H9 (cell line): Measurements from ENCODE around the gene CLEC3A. TPM values are rescaled to one million over a fixed set of nuclear protein-coding genes. Genes with fewer than 3 reads are reported as not detected.
A peak's percentile ranks its signal among the peaks of the same experiment; 100 is the strongest.
"Not testable (repeated sequence)": the region's sequence is repeated elsewhere in the genome, so short reads cannot be mapped to it uniquely, and the experiment has no call there.

Experiments
- DNase-seq: peaks from one replicate; pipeline ENCODE4 v3.0.0-alpha.2; 2017
- H2AFZ ChIP-seq: one replicate; pipeline ENCODE4 v1.6.1; 2013; ENCODE audit warnings: mild to moderate bottlenecking, low read length, control low read depth, moderate library complexity
- H2AK5ac ChIP-seq: 2 replicates; pipeline ENCODE4 v1.6.1; 2013; ENCODE audit warnings: low read length, control low read depth, mixed read lengths; ENCODE audit not compliant: insufficient read length
- H2BK120ac ChIP-seq: one replicate; pipeline ENCODE4 v1.6.1; 2013; ENCODE audit warnings: low read depth, mild to moderate bottlenecking, low read length, control low read depth, inconsistent platforms; ENCODE audit not compliant: poor library complexity, severe bottlenecking
- H2BK12ac ChIP-seq: 2 replicates; pipeline ENCODE4 v1.6.1; 2013; ENCODE audit warnings: low read length, control low read depth, mixed read lengths, low read depth; ENCODE audit not compliant: insufficient read length
- H2BK15ac ChIP-seq: 2 replicates; pipeline ENCODE4 v1.6.1; 2013; ENCODE audit warnings: low read depth, low read length, control low read depth
- H2BK20ac ChIP-seq: one replicate; pipeline ENCODE4 v1.6.1; 2013; ENCODE audit warnings: low read depth, mild to moderate bottlenecking, low read length, control low read depth, inconsistent platforms; ENCODE audit not compliant: poor library complexity, severe bottlenecking
- H2BK5ac ChIP-seq: 2 replicates; pipeline ENCODE4 v1.6.1; 2013; ENCODE audit warnings: low read length, control low read depth, mixed read lengths; ENCODE audit not compliant: insufficient read length
- H3K14ac ChIP-seq: 2 replicates; pipeline ENCODE4 v1.6.1; 2013; ENCODE audit warnings: low read length, control low read depth; ENCODE audit not compliant: insufficient read depth
- H3K18ac ChIP-seq: 2 replicates; pipeline ENCODE4 v1.6.1; 2013; ENCODE audit warnings: low read depth, mild to moderate bottlenecking, mixed read lengths, low read length, control low read depth; ENCODE audit not compliant: insufficient read length
- H3K23ac ChIP-seq: 2 replicates; pipeline ENCODE4 v1.6.1; 2013; ENCODE audit warnings: low read length, control low read depth, mixed read lengths, low read depth; ENCODE audit not compliant: insufficient read length
- H3K23me2 ChIP-seq: 2 replicates; pipeline ENCODE4 v1.6.1; 2013; ENCODE audit warnings: low read depth, mild to moderate bottlenecking, mixed read lengths, low read length, control low read depth; ENCODE audit not compliant: insufficient read length, poor library complexity, severe bottlenecking
- H3K27ac ChIP-seq: 2 replicates; pipeline ENCODE4 v1.5.1; 2013; ENCODE audit warnings: low read length, control low read depth, mixed read lengths, low read depth; ENCODE audit not compliant: insufficient read length
- H3K27me3 ChIP-seq: 2 replicates; pipeline ENCODE4 v1.6.1; 2013; ENCODE audit warnings: low read length, control low read depth, inconsistent platforms; ENCODE audit not compliant: insufficient read depth
- H3K4ac ChIP-seq: 2 replicates; pipeline ENCODE4 v1.6.1; 2013; ENCODE audit warnings: low read depth, mild to moderate bottlenecking, control low read depth, inconsistent platforms, low read length, moderate library complexity
- H3K4me1 ChIP-seq: 2 replicates; pipeline ENCODE4 v1.6.1; 2013; ENCODE audit warnings: low read length, control low read depth, inconsistent platforms; ENCODE audit not compliant: insufficient read depth
- H3K4me2 ChIP-seq: 2 replicates; pipeline ENCODE4 v1.6.1; 2013; ENCODE audit warnings: low read length, control low read depth, mixed read lengths; ENCODE audit not compliant: insufficient read length, insufficient read depth
- H3K56ac ChIP-seq: 2 replicates; pipeline ENCODE4 v1.6.1; 2013; ENCODE audit warnings: low read depth, mild to moderate bottlenecking, mixed read lengths, low read length, control low read depth; ENCODE audit not compliant: insufficient read length
- H3K79me1 ChIP-seq: 2 replicates; pipeline ENCODE4 v1.6.1; 2013; ENCODE audit warnings: low read depth, mild to moderate bottlenecking, moderate library complexity, low read length, control low read depth, inconsistent platforms; ENCODE audit not compliant: insufficient read depth, poor library complexity, severe bottlenecking
- H3K79me2 ChIP-seq: 2 replicates; pipeline ENCODE4 v1.6.1; 2013; ENCODE audit warnings: low read length, control low read depth, inconsistent platforms; ENCODE audit not compliant: insufficient read depth
- H3K9ac ChIP-seq: 2 replicates; pipeline ENCODE4 v1.6.1; 2013; ENCODE audit warnings: low read length, control low read depth, mixed read lengths; ENCODE audit not compliant: insufficient read length; ENCODE audit errors: extremely low read depth
- H3K9me3 ChIP-seq: one replicate; pipeline ENCODE4 v1.6.1; 2013; ENCODE audit warnings: low read depth, low read length, inconsistent platforms; ENCODE audit not compliant: control insufficient read depth
- H3T11ph ChIP-seq: one replicate; pipeline ENCODE4 v1.6.1; 2013; ENCODE audit warnings: mild to moderate bottlenecking, low read length, control low read depth, inconsistent platforms
- H4K20me1 ChIP-seq: one replicate; pipeline ENCODE4 v1.6.1; 2013; ENCODE audit not compliant: control insufficient read depth, insufficient read length, insufficient read depth
- H4K5ac ChIP-seq: 2 replicates; pipeline ENCODE4 v1.6.1; 2013; ENCODE audit warnings: low read depth, mild to moderate bottlenecking, mixed read lengths, low read length, control low read depth; ENCODE audit not compliant: insufficient read length
- H4K8ac ChIP-seq: replicated peaks from 2 replicates; pipeline ENCODE4 v1.6.1; 2013; ENCODE audit warnings: low read length, control low read depth, mixed read lengths, low read depth; ENCODE audit not compliant: insufficient read length
- H4K91ac ChIP-seq: 2 replicates; pipeline ENCODE4 v1.6.1; 2013; ENCODE audit warnings: low read depth, mild to moderate bottlenecking, moderate library complexity, mixed read lengths, low read length, control low read depth; ENCODE audit not compliant: insufficient read length
- H3K27ac Mint-ChIP-seq, 3 experiments: 2 replicates in 2 of 3; 3 replicates in 1 of 3; pipeline ENCODE4 v1.8.0; 2020 to 2021; ENCODE audit warnings: mixed read lengths in 3 of 3, mild to moderate bottlenecking in 1 of 3, moderate library complexity in 1 of 3
- H3K27me3 Mint-ChIP-seq: 2 replicates; pipeline ENCODE4 v1.8.0; 2021; ENCODE audit warnings: low read depth, mild to moderate bottlenecking, moderate library complexity, mixed read lengths
- H3K36me3 Mint-ChIP-seq, 3 experiments: 2 replicates in 2 of 3; 3 replicates in 1 of 3; pipeline ENCODE4 v1.8.0; 2020 to 2021; ENCODE audit warnings: low read depth in 3 of 3, mixed read lengths in 3 of 3; ENCODE audit not compliant: insufficient read depth in 1 of 3
- H3K4me1 Mint-ChIP-seq, 2 experiments: 2 replicates each; pipeline ENCODE4 v1.8.0; 2020; ENCODE audit warnings: mixed read lengths in 2 of 2
- H3K4me3 Mint-ChIP-seq, 2 experiments: 2 replicates in 1 of 2; 3 replicates in 1 of 2; pipeline ENCODE4 v1.8.0; 2020 to 2021; ENCODE audit warnings: mild to moderate bottlenecking in 2 of 2, mixed read lengths in 2 of 2, moderate library complexity in 1 of 2
- H3K9me3 Mint-ChIP-seq, 2 experiments: 2 replicates in 1 of 2; 3 replicates in 1 of 2; pipeline ENCODE4 v1.8.0; 2020; ENCODE audit warnings: mild to moderate bottlenecking in 2 of 2, mixed read lengths in 2 of 2, moderate library complexity in 1 of 2
- WGBS: extraction: QIAGEN DNeasy Blood & Tissue Kit; methylation state at CpG from one replicate; pipeline ENCODE4 v1.1.7; 2013; ENCODE audit warnings: missing lambda C conversion rate, low lambda C conversion rate, mixed read lengths; ENCODE audit not compliant: insufficient read length; ENCODE audit errors: extremely low coverage; 5-methylcytosine and 5-hydroxymethylcytosine counted together
- total RNA-seq: library from RNA; stranded (reverse); gene quantifications from 2 replicates; pipeline ENCODE4 v1.2.1, GENCODE V29; 2021
- TF ChIP-seq, protein P1 (sequence below): fragments of 200-600 bp; sonication (generic); conservative IDR thresholded peaks from 3 replicates; pipeline ENCODE4 v1.8.0; 2021; ENCODE audit warnings: antibody characterized with exemption, mild to moderate bottlenecking

The CLEC3A gene
- total RNA-seq, 1 experiment from 2014 or later = not detected

DNA sequence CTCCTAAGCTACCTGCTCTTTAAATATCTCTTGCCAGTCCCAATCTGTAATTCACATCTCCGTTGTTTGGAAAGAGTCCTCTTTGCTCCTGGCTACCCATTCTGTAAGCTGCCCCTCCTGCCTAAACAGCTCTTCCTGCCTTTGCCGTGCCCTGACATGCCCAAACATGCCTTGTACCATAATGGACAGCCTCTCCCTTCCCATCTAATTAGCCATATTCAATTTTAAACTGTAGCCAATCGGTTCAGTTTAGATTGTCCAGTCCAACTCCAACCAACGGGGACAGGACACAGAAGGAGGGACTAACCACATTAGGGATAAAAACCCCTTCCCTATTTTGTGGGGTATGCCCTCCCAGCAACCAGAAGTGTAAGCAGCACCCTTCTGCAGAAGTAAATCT, 30.6 kb upstream of the CLEC3A start:
- H2BK5ac ChIP-seq = peak overlapping the region; percentile 80
- TF ChIP-seq, protein P1, sequence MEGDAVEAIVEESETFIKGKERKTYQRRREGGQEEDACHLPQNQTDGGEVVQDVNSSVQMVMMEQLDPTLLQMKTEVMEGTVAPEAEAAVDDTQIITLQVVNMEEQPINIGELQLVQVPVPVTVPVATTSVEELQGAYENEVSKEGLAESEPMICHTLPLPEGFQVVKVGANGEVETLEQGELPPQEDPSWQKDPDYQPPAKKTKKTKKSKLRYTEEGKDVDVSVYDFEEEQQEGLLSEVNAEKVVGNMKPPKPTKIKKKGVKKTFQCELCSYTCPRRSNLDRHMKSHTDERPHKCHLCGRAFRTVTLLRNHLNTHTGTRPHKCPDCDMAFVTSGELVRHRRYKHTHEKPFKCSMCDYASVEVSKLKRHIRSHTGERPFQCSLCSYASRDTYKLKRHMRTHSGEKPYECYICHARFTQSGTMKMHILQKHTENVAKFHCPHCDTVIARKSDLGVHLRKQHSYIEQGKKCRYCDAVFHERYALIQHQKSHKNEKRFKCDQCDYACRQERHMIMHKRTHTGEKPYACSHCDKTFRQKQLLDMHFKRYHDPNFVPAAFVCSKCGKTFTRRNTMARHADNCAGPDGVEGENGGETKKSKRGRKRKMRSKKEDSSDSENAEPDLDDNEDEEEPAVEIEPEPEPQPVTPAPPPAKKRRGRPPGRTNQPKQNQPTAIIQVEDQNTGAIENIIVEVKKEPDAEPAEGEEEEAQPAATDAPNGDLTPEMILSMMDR = no peak
- peak overlapping the region; percentile 62 for H3K18ac ChIP-seq
- H2BK12ac ChIP-seq = peak overlapping the region; percentile 21
- no peaks in the 10 kb centered on the region for H3K27me3 ChIP-seq
- H2BK15ac ChIP-seq = no peak overlapping the region
- H2BK120ac ChIP-seq = no peak overlapping the region
- H3K56ac ChIP-seq = no peak overlapping the region
- no peak overlapping the region for H3K23ac ChIP-seq
- H3K79me2 ChIP-seq = no peaks in the 10 kb centered on the region
- H4K5ac ChIP-seq = peak overlapping the region; percentile 76
- Mint-ChIP-seq H3K9me3 (peaks cover 34 to 39% of the 10 kb centered on the region in 2 experiments), H3K36me3 (peaks cover 10 to 44% (median 26%) of the 10 kb centered on the region in 3 experiments), H3K27me3 (no peaks in the 10 kb centered on the region; the same call in 1 of the 2 replicates), H3K27ac (peak overlapping the region; percentile 19 to 93 (median 69)), H3K4me1 (peaks cover 48 to 57% of the 10 kb centered on the region in 2 experiments), H3K4me3 (no peak overlapping the region)
- peaks cover 9% of the 10 kb centered on the region; the same call in 1 of the 2 replicates for H3K4me1 ChIP-seq
- H3K4me2 ChIP-seq = peak overlapping the region; percentile 12
- no peak overlapping the region for H3K9ac ChIP-seq
- H3K23me2 ChIP-seq = no peaks in the 10 kb centered on the region
- H3T11ph ChIP-seq = peak overlapping the region; percentile 83
- H3K9me3 ChIP-seq = peaks cover 7% of the 10 kb centered on the region
- H4K20me1 ChIP-seq = no peaks in the 10 kb centered on the region
- H4K8ac ChIP-seq = no peak overlapping the region
- no peaks in the 10 kb centered on the region for H3K79me1 ChIP-seq
- peak; percentile 77 for DNase-seq
- H4K91ac ChIP-seq = no peak overlapping the region
- H2AFZ ChIP-seq = no peak overlapping the region
- H3K14ac ChIP-seq = no peak overlapping the region
- no CpG with 5 or more reads among the region's 4 CpGs for WGBS
- no peak overlapping the region for H2BK20ac ChIP-seq
- peak overlapping the region; percentile 87 for H3K27ac ChIP-seq
- H3K4ac ChIP-seq = peak overlapping the region; percentile 59; the same call in 1 of the 2 replicates
- no peak overlapping the region for H2AK5ac ChIP-seq

DNA sequence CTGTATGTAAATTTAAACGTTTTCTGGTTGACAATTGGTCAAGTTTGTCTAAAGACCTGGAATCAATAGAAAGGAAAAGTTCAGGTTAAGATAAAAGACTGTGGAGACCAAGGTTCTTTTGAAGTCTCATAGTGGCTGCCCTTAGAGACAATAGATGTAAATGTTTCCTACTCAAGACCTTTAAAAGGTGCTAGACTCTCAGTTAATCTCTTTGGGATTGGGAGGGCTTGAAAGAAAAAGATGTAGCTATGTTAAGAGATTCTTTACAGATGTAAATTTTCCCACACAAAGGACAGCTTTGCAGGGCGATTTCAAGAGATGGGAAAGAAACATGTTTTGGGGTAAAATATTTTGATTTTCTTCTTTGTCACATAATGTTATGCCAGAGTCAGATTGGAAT, 30.0 kb upstream of the CLEC3A start:
- H3K9me3 Mint-ChIP-seq = peaks cover 39 to 44% of the 10 kb centered on the region in 2 experiments
- H3K79me1 ChIP-seq, H3K18ac ChIP-seq, H4K8ac ChIP-seq, H3K9ac ChIP-seq, H4K20me1 ChIP-seq, H3T11ph ChIP-seq, H3K27me3 ChIP-seq, H4K5ac ChIP-seq, H3K4ac ChIP-seq, DNase-seq, H2AFZ ChIP-seq, H3K79me2 ChIP-seq, H3K4me1 ChIP-seq, H2BK12ac ChIP-seq, H3K14ac ChIP-seq, H2BK15ac ChIP-seq, H4K91ac ChIP-seq, H2BK20ac ChIP-seq, H3K9me3 ChIP-seq, H2BK120ac ChIP-seq, H2BK5ac ChIP-seq, H3K56ac ChIP-seq, H3K4me2 ChIP-seq, H3K23ac ChIP-seq, H3K27me3 Mint-ChIP-seq, H3K23me2 ChIP-seq, H2AK5ac ChIP-seq, H3K27ac ChIP-seq: not testable (repeated sequence)
- WGBS = no CpG with 5 or more reads among the region's 2 CpGs
- peaks cover 48 to 57% of the 10 kb centered on the region in 2 experiments for H3K4me1 Mint-ChIP-seq
- peak overlapping the region; percentile 1 to 8; a peak in 2 of 5 replicates for H3K4me3 Mint-ChIP-seq
- peak overlapping the region; percentile 84 to 96 (median 93) for H3K27ac Mint-ChIP-seq
- H3K36me3 Mint-ChIP-seq = peaks cover 14 to 49% (median 30%) of the 10 kb centered on the region in 3 experiments
